HepG2 (cell line): ENCODE data around the gene GFOD1.

Experiments
- CEBPB ChIP-seq: IDR thresholded peaks from 2 replicates; pipeline ENCODE4 v1.6.1; 2011; ENCODE audit warnings: low read depth, low read length, improper control_type of control experiment, borderline replicate concordance
- KDM5A ChIP-seq: fragments of 200-600 bp; sonication (generic); IDR thresholded peaks from 2 replicates; pipeline ENCODE4 v1.7.0; 2018; ENCODE audit warnings: antibody characterized with exemption, mild to moderate bottlenecking, low read length, borderline replicate concordance
- MTA3 ChIP-seq: sonication (generic); formaldehyde crosslinking; IDR thresholded peaks from 2 replicates; pipeline ENCODE4 v1.4.0; 2020; ENCODE audit warnings: missing genetic modification reagents
- POGZ ChIP-seq: sonication (generic); formaldehyde crosslinking; IDR thresholded peaks from 2 replicates; pipeline ENCODE4 v1.4.0; 2020; ENCODE audit warnings: mild to moderate bottlenecking, missing genetic modification reagents
- ZNF691 ChIP-seq: sonication (generic); formaldehyde crosslinking; IDR thresholded peaks from 2 replicates; pipeline ENCODE4 v1.4.0; 2020; ENCODE audit warnings: missing genetic modification reagents, low read depth, mild to moderate bottlenecking, borderline replicate concordance
- TF ChIP-seq, protein P1 (sequence below), 2 experiments: sonication (generic) in 1 of 2; formaldehyde crosslinking in 1 of 2; IDR thresholded peaks; 2 replicates each; pipeline versions ENCODE4 v1.5.1 to v1.6.1; 2011 to 2020; ENCODE audit warnings: borderline replicate concordance in 1 of 2, low read depth in 1 of 2, low read length in 1 of 2, mild to moderate bottlenecking in 1 of 2, missing genetic modification reagents in 1 of 2, moderate library complexity in 1 of 2

- TF ChIP-seq ZNF691 (no peak), MTA3 (CRISPR knock-in tag) (no peak), KDM5A (no peak), POGZ (no peak), CEBPB (no peak)
- TF ChIP-seq, protein P1, sequence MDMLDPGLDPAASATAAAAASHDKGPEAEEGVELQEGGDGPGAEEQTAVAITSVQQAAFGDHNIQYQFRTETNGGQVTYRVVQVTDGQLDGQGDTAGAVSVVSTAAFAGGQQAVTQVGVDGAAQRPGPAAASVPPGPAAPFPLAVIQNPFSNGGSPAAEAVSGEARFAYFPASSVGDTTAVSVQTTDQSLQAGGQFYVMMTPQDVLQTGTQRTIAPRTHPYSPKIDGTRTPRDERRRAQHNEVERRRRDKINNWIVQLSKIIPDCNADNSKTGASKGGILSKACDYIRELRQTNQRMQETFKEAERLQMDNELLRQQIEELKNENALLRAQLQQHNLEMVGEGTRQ (IDR thresholded peaks at IDR 0.05; ENCODE audit: low read depth, low read length), result no peak
- TF ChIP-seq, protein P1 (CRISPR knock-in tag; IDR thresholded peaks at IDR 0.05; ENCODE audit: borderline replicate concordance), result no peak
Measured at GRCh38 chr6:13423252-13423651, 64.1 kb downstream of the GFOD1 start.
